WERI-Rb-1 (cell line): ENCODE measurements around the gene ZNF783.
"Not testable (repeated sequence)": the region's sequence is repeated elsewhere in the genome, so short reads cannot be mapped to it uniquely, and the experiment has no call there.

Source experiments
- DNase-seq: peaks from one replicate; pipeline ENCODE4 v3.0.0-alpha.2; 2020
- H3K27ac ChIP-seq: fragments of 250-450 bp; sonication (Bioruptor Pico); 2 replicates; pipeline ENCODE4 v1.5.1; 2020; ENCODE audit warnings: mild to moderate bottlenecking, moderate library complexity
- H3K27me3 ChIP-seq: fragments of 250-450 bp; sonication (Bioruptor Pico); 2 replicates; pipeline ENCODE4 v1.5.1; 2021; ENCODE audit warnings: mild to moderate bottlenecking, low read depth, moderate library complexity; ENCODE audit not compliant: insufficient read depth, severe bottlenecking
- H3K36me3 ChIP-seq: fragments of 250-450 bp; sonication (Bioruptor Pico); 2 replicates; pipeline ENCODE4 v1.5.1; 2020; ENCODE audit warnings: mild to moderate bottlenecking, moderate library complexity
- H3K4me3 ChIP-seq: 2 replicates; pipeline ENCODE4 v1.5.1; 2011; ENCODE audit warnings: low read depth, mild to moderate bottlenecking, control low read depth, low read length
- H3K9me3 ChIP-seq: fragments of 250-450 bp; sonication (Bioruptor Pico); 2 replicates; pipeline ENCODE4 v1.5.1; 2021; ENCODE audit warnings: mild to moderate bottlenecking, moderate library complexity; ENCODE audit not compliant: severe bottlenecking
- TF ChIP-seq, protein P1 (sequence below): IDR thresholded peaks from 2 replicates; pipeline ENCODE4 v1.5.1; 2011; ENCODE audit warnings: low read depth, mild to moderate bottlenecking, control low read depth, inconsistent platforms, low read length

The ZNF783 gene

GRCh38 chr7:149320313-149321124 is 58.5 kb downstream of the ZNF783 start:
- no peak for DNase-seq
- TF ChIP-seq, protein P1, sequence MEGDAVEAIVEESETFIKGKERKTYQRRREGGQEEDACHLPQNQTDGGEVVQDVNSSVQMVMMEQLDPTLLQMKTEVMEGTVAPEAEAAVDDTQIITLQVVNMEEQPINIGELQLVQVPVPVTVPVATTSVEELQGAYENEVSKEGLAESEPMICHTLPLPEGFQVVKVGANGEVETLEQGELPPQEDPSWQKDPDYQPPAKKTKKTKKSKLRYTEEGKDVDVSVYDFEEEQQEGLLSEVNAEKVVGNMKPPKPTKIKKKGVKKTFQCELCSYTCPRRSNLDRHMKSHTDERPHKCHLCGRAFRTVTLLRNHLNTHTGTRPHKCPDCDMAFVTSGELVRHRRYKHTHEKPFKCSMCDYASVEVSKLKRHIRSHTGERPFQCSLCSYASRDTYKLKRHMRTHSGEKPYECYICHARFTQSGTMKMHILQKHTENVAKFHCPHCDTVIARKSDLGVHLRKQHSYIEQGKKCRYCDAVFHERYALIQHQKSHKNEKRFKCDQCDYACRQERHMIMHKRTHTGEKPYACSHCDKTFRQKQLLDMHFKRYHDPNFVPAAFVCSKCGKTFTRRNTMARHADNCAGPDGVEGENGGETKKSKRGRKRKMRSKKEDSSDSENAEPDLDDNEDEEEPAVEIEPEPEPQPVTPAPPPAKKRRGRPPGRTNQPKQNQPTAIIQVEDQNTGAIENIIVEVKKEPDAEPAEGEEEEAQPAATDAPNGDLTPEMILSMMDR = no peak
- H3K27me3 ChIP-seq = no peaks in the 10 kb centered on the region
- no peak overlapping the region for H3K27ac ChIP-seq
- H3K4me3 ChIP-seq = no peak overlapping the region
- peaks cover 4% of the 10 kb centered on the region for H3K9me3 ChIP-seq
- H3K36me3 ChIP-seq = no peaks in the 10 kb centered on the region

DNA sequence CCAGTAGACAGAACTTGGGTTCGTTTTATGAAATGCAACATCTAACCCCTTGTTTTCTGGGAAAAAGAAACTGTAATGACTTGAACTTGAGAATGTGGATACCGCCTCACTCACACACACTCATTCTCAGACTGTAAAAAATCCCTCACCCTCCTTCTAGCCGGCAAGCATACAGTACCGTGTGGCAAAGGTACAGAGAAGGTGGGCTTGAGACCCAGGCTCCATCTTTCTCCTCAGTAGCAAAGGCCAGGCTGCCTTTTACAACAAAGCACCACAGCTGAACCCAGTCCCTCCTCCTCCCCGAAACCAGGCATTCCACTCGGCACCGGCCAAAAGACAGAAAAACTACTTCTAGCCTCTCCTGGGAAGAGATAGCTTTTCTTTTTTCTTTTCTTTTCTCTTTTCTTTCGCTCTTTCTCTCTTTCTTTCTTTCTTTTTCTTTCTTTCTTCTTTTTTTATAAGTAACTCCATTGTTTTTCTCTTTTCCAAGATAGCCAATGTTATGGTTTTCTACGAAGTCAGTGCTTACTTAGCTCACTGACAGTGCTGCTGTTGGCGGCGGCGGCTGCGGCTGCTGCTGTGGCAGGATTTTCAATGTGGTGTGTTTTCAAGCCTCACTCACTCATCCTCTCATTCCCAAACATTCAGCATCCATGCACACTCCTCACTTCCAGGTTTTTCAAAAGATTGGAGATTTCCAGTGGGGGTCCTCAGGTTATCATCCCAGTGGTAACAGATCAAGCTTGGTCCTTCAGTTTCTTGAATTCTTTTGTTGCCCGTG is 59.3 kb downstream of the ZNF783 start:
- DNase-seq, H3K27ac ChIP-seq, H3K4me3 ChIP-seq: not testable (repeated sequence)

DNA sequence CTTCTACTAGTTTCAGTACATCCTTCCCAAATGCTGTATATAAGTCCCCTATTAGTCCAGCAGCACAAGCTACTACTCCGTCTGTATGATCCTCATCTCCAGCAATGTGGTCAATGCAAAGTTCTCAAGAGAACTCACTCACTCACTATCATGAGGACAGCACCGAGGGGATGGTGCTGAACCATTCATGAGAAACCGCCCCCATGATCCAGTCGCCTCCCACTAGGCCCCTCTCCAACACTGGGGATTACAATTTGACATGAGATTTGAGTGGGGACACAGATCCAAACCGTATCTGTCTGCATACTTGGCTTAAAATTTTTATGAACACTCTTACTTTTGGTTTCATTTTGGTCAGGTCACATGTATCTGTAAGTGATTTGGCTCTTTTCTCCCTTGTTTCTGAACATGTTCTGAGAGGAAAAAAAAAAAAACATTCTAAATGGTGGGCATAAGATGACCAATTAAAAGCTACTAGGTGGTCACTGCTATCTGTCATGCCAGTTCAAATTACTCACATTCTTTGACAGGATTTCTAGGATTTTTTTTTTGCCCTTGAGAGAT is 60.1 kb downstream of the ZNF783 start:
- no peaks in the 10 kb centered on the region for H3K27me3 ChIP-seq
- TF ChIP-seq, protein P1 = no peak
- no peak overlapping the region for H3K27ac ChIP-seq
- H3K9me3 ChIP-seq = peaks cover 7% of the 10 kb centered on the region
- no peaks in the 10 kb centered on the region for H3K36me3 ChIP-seq
- no peak overlapping the region for H3K4me3 ChIP-seq
- no peak for DNase-seq

More for the DNA sequence above, 59.3 kb downstream of the ZNF783 start:
- not testable (repeated sequence) for H3K27me3 ChIP-seq, H3K36me3 ChIP-seq, H3K9me3 ChIP-seq

- no peak overlapping the region for H3K27ac ChIP-seq
- TF ChIP-seq, protein P1 = no peak
- no peak overlapping the region for H3K4me3 ChIP-seq
- H3K27me3 ChIP-seq = no peaks in the 10 kb centered on the region
- DNase-seq = no peak
- H3K9me3 ChIP-seq = peaks cover 7% of the 10 kb centered on the region
- H3K36me3 ChIP-seq = no peaks in the 10 kb centered on the region
Observed at GRCh38 chr7:149322737-149323136, 60.7 kb downstream of the ZNF783 start.

DNA sequence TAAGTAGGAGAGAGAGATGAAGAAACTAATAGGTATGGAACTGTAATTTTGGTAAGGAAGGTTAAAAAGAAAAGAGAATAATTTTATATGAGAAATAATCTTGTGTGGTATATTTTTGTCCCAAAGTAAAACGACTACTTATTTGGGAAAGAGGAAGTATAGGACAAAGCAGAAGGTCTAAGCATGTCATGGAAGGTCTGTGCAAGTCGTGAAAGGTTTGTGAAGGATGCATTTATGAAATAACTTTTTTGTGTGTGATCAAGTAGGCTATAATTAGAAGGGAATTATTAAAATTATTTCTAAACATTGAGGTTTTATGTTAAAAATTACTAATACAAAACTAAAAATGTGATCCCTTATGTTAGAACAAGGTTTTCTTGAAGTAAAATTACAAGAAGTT is 63.3 kb downstream of the ZNF783 start:
- H3K27me3 ChIP-seq = no peaks in the 10 kb centered on the region
- TF ChIP-seq, protein P1 = no peak
- H3K9me3 ChIP-seq = peaks cover 7% of the 10 kb centered on the region
- no peak for DNase-seq
- H3K36me3 ChIP-seq = no peaks in the 10 kb centered on the region
- no peak overlapping the region for H3K27ac ChIP-seq
- H3K4me3 ChIP-seq = no peak overlapping the region

DNA sequence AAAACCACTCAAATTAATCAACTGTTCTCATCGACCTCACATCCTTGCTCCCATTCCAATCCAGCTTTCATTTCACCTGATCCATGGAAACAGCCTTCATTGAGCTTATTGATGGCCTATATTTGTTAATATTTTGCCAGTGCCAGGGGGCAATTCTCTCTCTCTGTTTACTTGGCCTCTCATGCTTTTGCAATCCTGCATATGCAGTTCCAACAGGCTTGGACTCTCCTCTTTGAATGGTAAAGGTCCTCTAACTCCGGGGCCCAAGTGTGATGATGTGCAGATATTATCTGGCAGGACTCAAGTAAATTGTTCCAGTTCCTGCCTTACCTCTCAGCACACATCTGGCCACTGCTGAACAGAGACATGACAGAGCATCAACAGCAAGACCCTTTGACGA is 67.3 kb downstream of the ZNF783 start:
- H3K27ac ChIP-seq = no peak overlapping the region
- H3K4me3 ChIP-seq = no peak overlapping the region

More for the DNA sequence above, 67.3 kb downstream of the ZNF783 start:
- DNase-seq = no peak
- Histone ChIP-seq H3K27me3 (no peaks in the 10 kb centered on the region), H3K36me3 (no peaks in the 10 kb centered on the region), H3K9me3 (peaks cover 11% of the 10 kb centered on the region)
- TF ChIP-seq, protein P1 = no peak
